Epithelial cell of esophagus (primary cell): ENCODE measurements around the gene CACNA2D4.

ENCODE experiments used
- DNase-seq: peaks from one replicate; pipeline ENCODE4 v3.0.0; 2010; ENCODE audit warnings: low read depth
- H3K4me3 ChIP-seq: 2 replicates; pipeline ENCODE4 v1.5.1; 2011; ENCODE audit warnings: mild to moderate bottlenecking, low read length, control low read depth
- TF ChIP-seq, protein P1 (sequence below): IDR thresholded peaks from 2 replicates; pipeline ENCODE4 v1.5.1; 2011; ENCODE audit warnings: low read depth, mild to moderate bottlenecking, low read length, control low read depth, inconsistent platforms; ENCODE audit not compliant: insufficient read depth; ENCODE audit errors: missing control alignments

The CACNA2D4 gene

GRCh38 chr12:1922985-1923384, 4.5 kb upstream of the CACNA2D4 start:
- no peak overlapping the region for H3K4me3 ChIP-seq
- no peak for DNase-seq
- TF ChIP-seq, protein P1, sequence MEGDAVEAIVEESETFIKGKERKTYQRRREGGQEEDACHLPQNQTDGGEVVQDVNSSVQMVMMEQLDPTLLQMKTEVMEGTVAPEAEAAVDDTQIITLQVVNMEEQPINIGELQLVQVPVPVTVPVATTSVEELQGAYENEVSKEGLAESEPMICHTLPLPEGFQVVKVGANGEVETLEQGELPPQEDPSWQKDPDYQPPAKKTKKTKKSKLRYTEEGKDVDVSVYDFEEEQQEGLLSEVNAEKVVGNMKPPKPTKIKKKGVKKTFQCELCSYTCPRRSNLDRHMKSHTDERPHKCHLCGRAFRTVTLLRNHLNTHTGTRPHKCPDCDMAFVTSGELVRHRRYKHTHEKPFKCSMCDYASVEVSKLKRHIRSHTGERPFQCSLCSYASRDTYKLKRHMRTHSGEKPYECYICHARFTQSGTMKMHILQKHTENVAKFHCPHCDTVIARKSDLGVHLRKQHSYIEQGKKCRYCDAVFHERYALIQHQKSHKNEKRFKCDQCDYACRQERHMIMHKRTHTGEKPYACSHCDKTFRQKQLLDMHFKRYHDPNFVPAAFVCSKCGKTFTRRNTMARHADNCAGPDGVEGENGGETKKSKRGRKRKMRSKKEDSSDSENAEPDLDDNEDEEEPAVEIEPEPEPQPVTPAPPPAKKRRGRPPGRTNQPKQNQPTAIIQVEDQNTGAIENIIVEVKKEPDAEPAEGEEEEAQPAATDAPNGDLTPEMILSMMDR: no peak

- no peak for DNase-seq
- no peak overlapping the region for H3K4me3 ChIP-seq
- TF ChIP-seq, protein P1: no peak
These were observed 3.7 kb upstream of the CACNA2D4 start for GRCh38 chr12:1922075-1922709.

GRCh38 chr12:1920971-1921370, 2.5 kb upstream of the CACNA2D4 start:
- TF ChIP-seq, protein P1: no peak
- DNase-seq: no peak
- no peak overlapping the region for H3K4me3 ChIP-seq

GRCh38 chr12:1920436-1920835, 2.0 kb upstream of the CACNA2D4 start:
- no peak overlapping the region for H3K4me3 ChIP-seq
- TF ChIP-seq, protein P1: no peak
- DNase-seq: no peak

DNA sequence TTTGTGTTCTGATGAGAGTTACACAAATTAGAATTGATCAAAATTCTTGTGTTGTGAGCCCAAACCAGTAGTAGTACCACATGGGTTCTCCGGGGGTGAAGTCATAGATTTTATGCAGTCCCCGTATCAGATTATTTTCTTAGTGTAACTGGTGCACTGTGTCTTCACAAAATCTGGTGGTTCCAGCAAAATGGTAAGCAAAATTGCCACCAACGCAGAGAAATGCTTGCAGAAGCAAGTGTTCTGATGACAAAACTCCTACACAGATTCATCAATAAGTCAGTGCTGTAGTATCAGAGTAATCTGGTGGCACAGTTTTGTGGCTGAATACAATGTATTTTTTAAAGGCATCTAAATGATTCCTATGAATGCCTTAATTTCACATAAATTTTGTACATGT, 1.3 kb upstream of the CACNA2D4 start:
- TF ChIP-seq, protein P1: no peak
- no peak for DNase-seq

GRCh38 chr12:1919284-1919683, 832 bp upstream of the CACNA2D4 start:
- TF ChIP-seq, protein P1: no peak
- no peak for DNase-seq
- no peak overlapping the region for H3K4me3 ChIP-seq

More for the DNA sequence above, 1.3 kb upstream of the CACNA2D4 start:
- H3K4me3 ChIP-seq: no peak overlapping the region

DNA sequence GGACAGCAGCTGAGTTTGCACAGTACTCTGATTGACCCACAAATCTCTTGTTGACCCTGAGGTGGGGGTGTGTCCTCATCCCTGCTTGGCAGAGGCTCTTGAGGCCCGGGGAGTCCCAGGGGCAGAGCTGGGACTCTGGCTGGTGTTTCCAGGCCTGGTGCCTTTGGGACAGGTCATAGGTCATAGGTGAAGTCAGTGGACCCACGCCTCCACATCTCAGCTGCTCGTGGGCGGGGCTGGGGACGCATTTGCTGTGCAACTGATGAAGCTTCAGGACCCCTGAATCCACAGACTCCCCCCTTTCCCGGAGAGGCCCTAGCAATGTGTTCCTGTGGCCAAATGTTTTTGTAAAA, 408 bp upstream of the CACNA2D4 start:
- TF ChIP-seq, protein P1: no peak
- no peak for DNase-seq
- no peak overlapping the region for H3K4me3 ChIP-seq
